NT2/D1 (cell line): Measurements from ENCODE around the gene RAB15.

ENCODE experiments used
- DNase-seq: peaks from one replicate; pipeline ENCODE4 v3.0.0-alpha.2; 2011; ENCODE audit warnings: low read depth, low spot score
- H3K27me3 ChIP-seq: 2 replicates; pipeline ENCODE4 v1.6.0; 2011; ENCODE audit warnings: mild to moderate bottlenecking; ENCODE audit not compliant: insufficient read length, insufficient read depth
- H3K36me3 ChIP-seq: 2 replicates; pipeline ENCODE4 v1.6.1; 2011; ENCODE audit warnings: mild to moderate bottlenecking, low read length, mixed read lengths; ENCODE audit not compliant: insufficient read depth, insufficient read length
- H3K4me1 ChIP-seq: 2 replicates; pipeline ENCODE4 v1.5.1; 2011; ENCODE audit not compliant: insufficient read depth, insufficient read length
- H3K4me3 ChIP-seq: 2 replicates; pipeline ENCODE4 v1.5.1; 2011; ENCODE audit warnings: low read depth; ENCODE audit not compliant: insufficient read length
- H3K9ac ChIP-seq: 2 replicates; pipeline ENCODE4 v1.6.0; 2011; ENCODE audit warnings: low read depth; ENCODE audit not compliant: insufficient read length
- H3K9me3 ChIP-seq: 2 replicates; pipeline ENCODE4 v1.5.1; 2011; ENCODE audit warnings: mild to moderate bottlenecking, low read length; ENCODE audit not compliant: insufficient read depth
- SUZ12 ChIP-seq: IDR thresholded peaks from 2 replicates; pipeline ENCODE4 v1.6.1; 2011; ENCODE audit not compliant: insufficient read length, insufficient read depth; ENCODE audit errors: extremely low read depth
- YY1 ChIP-seq: IDR thresholded peaks from 2 replicates; pipeline ENCODE4 v1.6.1; 2011; ENCODE audit not compliant: insufficient read length, insufficient read depth
- ZNF274 ChIP-seq: IDR thresholded peaks from 2 replicates; pipeline ENCODE4 v1.6.1; 2011; ENCODE audit warnings: mild to moderate bottlenecking, low read depth, low read length

RAB15 gene

GRCh38 chr14:65010211-65010931 lies 38.2 kb upstream of the RAB15 start:
- Histone ChIP-seq H3K4me3 (no peak overlapping the region), H3K9me3 (no peaks in the 10 kb centered on the region), H3K36me3 (peaks cover 15% of the 10 kb centered on the region), H3K27me3 (no peaks in the 10 kb centered on the region), H3K9ac (no peak overlapping the region), H3K4me1 (no peaks in the 10 kb centered on the region)
- TF ChIP-seq YY1 (no peak), SUZ12 (no peak), ZNF274 (no peak)
- DNase-seq: no peak

GRCh38 chr14:65007202-65007601 lies 35.1 kb upstream of the RAB15 start:
- TF ChIP-seq SUZ12 (no peak), YY1 (no peak), ZNF274 (no peak)
- no peak overlapping the region for H3K9ac ChIP-seq
- peaks cover 1% of the 10 kb centered on the region for H3K36me3 ChIP-seq
- no peaks in the 10 kb centered on the region for H3K9me3 ChIP-seq
- DNase-seq: no peak
- no peak overlapping the region for H3K4me3 ChIP-seq
- no peaks in the 10 kb centered on the region for H3K4me1 ChIP-seq
- H3K27me3 ChIP-seq: no peaks in the 10 kb centered on the region

GRCh38 chr14:65006261-65006721 lies 34.2 kb upstream of the RAB15 start:
- no peaks in the 10 kb centered on the region for H3K27me3 ChIP-seq
- DNase-seq: no peak
- TF ChIP-seq ZNF274: no peak
- no peak for TF ChIP-seq YY1
- no peak for TF ChIP-seq SUZ12

GRCh38 chr14:65003394-65003793 lies 31.3 kb upstream of the RAB15 start:
- TF ChIP-seq ZNF274 (no peak), YY1 (no peak), SUZ12 (no peak)
- no peaks in the 10 kb centered on the region for H3K4me1 ChIP-seq
- H3K27me3 ChIP-seq: no peaks in the 10 kb centered on the region
- no peak for DNase-seq
- H3K9me3 ChIP-seq: no peaks in the 10 kb centered on the region
- H3K9ac ChIP-seq: no peak overlapping the region
- H3K36me3 ChIP-seq: no peaks in the 10 kb centered on the region
- no peak overlapping the region for H3K4me3 ChIP-seq

More at GRCh38 chr14:65006261-65006721, 34.2 kb upstream of the RAB15 start:
- Histone ChIP-seq H3K36me3 (no peaks in the 10 kb centered on the region), H3K4me3 (no peak overlapping the region), H3K4me1 (no peaks in the 10 kb centered on the region), H3K9ac (no peak overlapping the region), H3K9me3 (no peaks in the 10 kb centered on the region)

GRCh38 chr14:65002586-65003210 lies 30.6 kb upstream of the RAB15 start:
- DNase-seq: no peak
- no peaks in the 10 kb centered on the region for H3K27me3 ChIP-seq
- TF ChIP-seq YY1 (no peak), ZNF274 (no peak), SUZ12 (no peak)

GRCh38 chr14:65001723-65002122 lies 29.6 kb upstream of the RAB15 start:
- no peak for DNase-seq
- Histone ChIP-seq H3K27me3 (no peaks in the 10 kb centered on the region), H3K4me1 (no peaks in the 10 kb centered on the region), H3K9me3 (no peaks in the 10 kb centered on the region; the same call in 1 of the 2 replicates), H3K36me3 (no peaks in the 10 kb centered on the region), H3K9ac (no peak overlapping the region), H3K4me3 (no peak overlapping the region)
- TF ChIP-seq SUZ12 (no peak), ZNF274 (no peak), YY1 (no peak)

More at GRCh38 chr14:65002586-65003210, 30.6 kb upstream of the RAB15 start:
- H3K36me3 ChIP-seq: no peaks in the 10 kb centered on the region
- no peak overlapping the region for H3K9ac ChIP-seq
- H3K4me3 ChIP-seq: no peak overlapping the region
- no peaks in the 10 kb centered on the region for H3K4me1 ChIP-seq
- H3K9me3 ChIP-seq: no peaks in the 10 kb centered on the region

- Histone ChIP-seq H3K4me1 (no peaks in the 10 kb centered on the region), H3K4me3 (no peak overlapping the region), H3K9ac (no peak overlapping the region), H3K9me3 (no peaks in the 10 kb centered on the region; the same call in 1 of the 2 replicates), H3K36me3 (no peaks in the 10 kb centered on the region), H3K27me3 (no peaks in the 10 kb centered on the region)
- DNase-seq: no peak
- TF ChIP-seq ZNF274: no peak
Observed at GRCh38 chr14:65000898-65001591, 28.9 kb upstream of the RAB15 start.
